ENCODE results near the gene TJAP1. TPM values are rescaled to one million over a fixed set of nuclear protein-coding genes. Genes with fewer than 3 reads are reported as not detected.
"Not testable (repeated sequence)": the region's sequence is repeated elsewhere in the genome, so short reads cannot be mapped to it uniquely, and the experiment has no call there.

TJAP1 gene
- total RNA-seq, 1 donor from 2014 or later, result 45.3 TPM

DNA sequence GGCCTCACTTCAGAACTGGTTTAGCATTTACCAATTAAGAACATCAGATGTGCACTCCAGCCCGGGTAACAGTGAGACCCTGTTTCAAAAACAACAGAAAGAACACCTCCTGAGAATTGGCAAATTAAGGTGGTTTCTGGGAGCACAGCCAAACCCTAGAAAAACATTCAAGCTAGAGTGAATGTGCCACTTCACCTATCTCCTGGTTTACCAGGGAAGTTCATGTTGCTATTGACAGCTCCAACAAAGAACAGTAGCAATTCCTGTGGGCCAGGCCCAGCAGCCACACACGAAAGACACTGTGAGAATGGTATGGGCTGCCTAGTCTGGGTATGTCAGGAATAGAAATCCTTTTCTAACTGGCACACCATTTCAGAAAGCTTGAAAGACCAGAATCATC is 44.5 kb downstream of the TJAP1 start:
- intact Hi-C loops (cut with micrococcal nuclease), result no loop called here
- Mint-ChIP-seq H3K4me1 (no peaks in the 10 kb centered on the region), H3K27me3 (no peaks in the 10 kb centered on the region), H3K27ac (no peak overlapping the region), H3K9me3 (no peaks in the 10 kb centered on the region), H3K36me3 (ENCODE audit: low read depth) (no peaks in the 10 kb centered on the region), H3K4me3 (no peak overlapping the region)
- TF ChIP-seq, protein P1, sequence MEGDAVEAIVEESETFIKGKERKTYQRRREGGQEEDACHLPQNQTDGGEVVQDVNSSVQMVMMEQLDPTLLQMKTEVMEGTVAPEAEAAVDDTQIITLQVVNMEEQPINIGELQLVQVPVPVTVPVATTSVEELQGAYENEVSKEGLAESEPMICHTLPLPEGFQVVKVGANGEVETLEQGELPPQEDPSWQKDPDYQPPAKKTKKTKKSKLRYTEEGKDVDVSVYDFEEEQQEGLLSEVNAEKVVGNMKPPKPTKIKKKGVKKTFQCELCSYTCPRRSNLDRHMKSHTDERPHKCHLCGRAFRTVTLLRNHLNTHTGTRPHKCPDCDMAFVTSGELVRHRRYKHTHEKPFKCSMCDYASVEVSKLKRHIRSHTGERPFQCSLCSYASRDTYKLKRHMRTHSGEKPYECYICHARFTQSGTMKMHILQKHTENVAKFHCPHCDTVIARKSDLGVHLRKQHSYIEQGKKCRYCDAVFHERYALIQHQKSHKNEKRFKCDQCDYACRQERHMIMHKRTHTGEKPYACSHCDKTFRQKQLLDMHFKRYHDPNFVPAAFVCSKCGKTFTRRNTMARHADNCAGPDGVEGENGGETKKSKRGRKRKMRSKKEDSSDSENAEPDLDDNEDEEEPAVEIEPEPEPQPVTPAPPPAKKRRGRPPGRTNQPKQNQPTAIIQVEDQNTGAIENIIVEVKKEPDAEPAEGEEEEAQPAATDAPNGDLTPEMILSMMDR (IDR thresholded peaks at IDR 0.05), result no peak
- ATAC-seq (ENCODE audit: low read depth) (no peak), DNase-seq (no peak)
- POLR2A ChIA-PET, result no interaction called here
- CTCF ChIA-PET, result interaction anchor here (1.0 kb wide), 1 partner anchor 15 kb away, joined by 3 read pairs; no protein-coding TSS in a partner anchor

DNA sequence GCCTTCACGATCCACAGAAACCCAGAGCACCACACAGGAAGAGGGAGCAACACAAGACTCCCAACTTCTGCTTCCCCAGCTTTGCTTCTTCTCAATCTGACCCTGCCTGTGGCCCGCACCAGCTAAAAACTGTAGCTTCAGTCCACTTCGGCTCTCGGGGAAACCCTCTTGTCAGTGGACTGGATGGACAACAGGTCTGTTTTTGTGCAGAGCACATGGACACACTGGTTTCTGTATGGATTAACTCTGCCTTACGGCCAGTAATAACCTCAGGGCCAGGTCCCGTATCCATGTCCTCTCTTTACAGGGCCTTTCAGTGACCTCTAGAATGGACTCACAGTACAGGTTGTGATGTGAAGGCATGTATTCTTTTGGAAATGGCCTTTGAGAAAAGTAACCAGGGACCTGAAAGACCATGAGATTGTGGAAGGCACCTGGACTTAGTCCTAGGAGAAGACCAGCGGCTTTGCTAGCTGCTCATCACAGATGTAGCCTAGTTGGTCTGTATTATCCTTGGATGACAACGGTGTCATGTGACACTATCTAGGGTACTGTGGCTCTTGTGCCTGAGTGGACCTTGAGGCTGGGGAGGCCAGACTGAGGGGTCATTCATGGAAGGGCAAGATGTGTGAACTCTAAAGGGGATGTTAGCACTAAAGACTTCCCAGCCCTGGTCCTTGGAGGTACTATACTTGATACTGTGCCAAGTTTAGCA is 45.3 kb downstream of the TJAP1 start:
- intact Hi-C loops (cut with micrococcal nuclease), result no loop called here
- Mint-ChIP-seq H3K4me3 (no peak overlapping the region), H3K9me3 (no peaks in the 10 kb centered on the region), H3K27ac (no peak overlapping the region), H3K36me3 (ENCODE audit: low read depth) (no peaks in the 10 kb centered on the region), H3K27me3 (no peaks in the 10 kb centered on the region), H3K4me1 (no peaks in the 10 kb centered on the region)
- ChIA-PET POLR2A (no interaction called here), CTCF (no interaction called here)
- no peak for ATAC-seq (ENCODE audit: low read depth)
- DNase-seq, result no peak
- TF ChIP-seq, protein P1 (IDR thresholded peaks at IDR 0.05), result no peak

DNA sequence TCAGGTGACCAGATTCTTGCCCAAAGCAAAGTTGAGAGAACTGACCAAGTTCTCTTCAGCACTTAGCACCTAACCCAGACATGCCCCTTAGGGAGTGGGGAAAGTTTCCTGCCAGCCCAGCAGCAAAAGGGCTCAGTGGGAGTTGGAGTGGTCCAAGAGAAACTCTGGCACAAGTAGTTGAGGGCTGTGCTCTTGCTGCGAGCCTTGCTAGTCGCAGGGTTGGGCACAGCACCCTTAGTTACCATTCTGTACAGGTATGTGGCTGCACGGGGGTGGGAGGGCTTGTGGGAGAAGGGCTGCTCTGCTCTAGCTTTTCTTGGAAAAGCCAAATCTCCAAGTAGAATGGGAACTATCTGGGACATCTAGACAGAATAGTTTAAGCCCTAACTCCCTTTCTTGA is 45.9 kb downstream of the TJAP1 start:
- Mint-ChIP-seq H3K36me3 (ENCODE audit: low read depth) (no peaks in the 10 kb centered on the region), H3K27ac (no peak overlapping the region), H3K9me3 (no peaks in the 10 kb centered on the region), H3K27me3 (no peaks in the 10 kb centered on the region), H3K4me3 (no peak overlapping the region), H3K4me1 (no peaks in the 10 kb centered on the region)
- DNase-seq, result no peak
- CTCF ChIA-PET, result no interaction called here
- intact Hi-C loops (cut with micrococcal nuclease), result no loop called here
- TF ChIP-seq, protein P1 (IDR thresholded peaks at IDR 0.05), result no peak
- no peak for ATAC-seq (ENCODE audit: low read depth)
- POLR2A ChIA-PET, result no interaction called here

DNA sequence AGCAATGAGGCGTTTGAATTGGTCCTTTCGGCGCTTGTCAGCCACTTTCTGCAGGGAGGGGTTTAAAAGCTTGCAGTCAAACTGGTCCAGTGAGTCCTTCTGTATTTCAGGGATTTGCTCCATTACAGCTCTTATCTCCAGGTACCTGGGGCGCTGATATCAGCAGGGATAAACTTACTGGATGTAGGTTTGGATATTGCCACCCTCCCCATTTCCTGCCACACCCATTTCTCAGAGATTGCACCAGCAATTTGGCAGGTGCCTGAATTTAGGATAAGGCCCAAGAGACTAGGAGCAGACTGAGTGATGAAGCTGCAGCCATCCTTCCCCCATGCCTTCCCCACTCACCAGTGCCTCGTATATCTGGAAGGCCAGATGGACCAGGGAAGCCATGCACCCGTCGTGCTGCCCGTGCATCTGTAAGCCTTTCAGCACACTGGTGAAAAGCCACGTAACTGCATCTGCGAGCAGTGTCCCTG is 47.2 kb downstream of the TJAP1 start:
- Mint-ChIP-seq H3K4me3 (no peak overlapping the region), H3K9me3 (no peaks in the 10 kb centered on the region), H3K36me3 (ENCODE audit: low read depth) (no peaks in the 10 kb centered on the region), H3K27me3 (no peaks in the 10 kb centered on the region), H3K4me1 (no peaks in the 10 kb centered on the region), H3K27ac (no peak overlapping the region)
- TF ChIP-seq, protein P1 (IDR thresholded peaks at IDR 0.05), result no peak
- ChIA-PET CTCF (no interaction called here), POLR2A (interaction anchor here (1.3 kb wide), 1 partner anchor 8 kb away, joined by 4 read pairs; the partner anchor contains the start of genes POLR1C and YIPF3)
- ATAC-seq (ENCODE audit: low read depth) (no peak), DNase-seq (no peak)
- intact Hi-C loops (cut with micrococcal nuclease), result no loop called here

DNA sequence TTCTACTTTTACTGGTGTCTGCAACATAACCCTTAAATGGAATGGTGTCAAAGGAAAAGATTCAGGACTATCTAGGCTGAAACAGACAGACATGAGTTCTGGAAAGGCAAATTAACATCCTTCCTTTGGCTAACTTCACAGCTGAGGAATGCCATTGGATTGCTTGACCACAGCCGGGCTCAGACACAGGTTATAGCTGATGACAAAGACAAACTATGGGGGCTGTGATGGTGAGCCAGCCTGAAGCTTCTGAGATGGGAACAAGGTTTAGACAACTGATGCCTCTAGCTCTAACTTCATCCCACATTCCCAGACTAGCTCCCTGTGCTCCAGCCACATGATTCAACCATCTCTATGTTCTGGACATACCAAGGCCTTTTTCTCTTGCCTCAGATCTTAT is 54.8 kb downstream of the TJAP1 start:
- ChIA-PET POLR2A (no interaction called here), CTCF (no interaction called here)
- Mint-ChIP-seq H3K36me3 (ENCODE audit: low read depth) (peaks cover 19% of the 10 kb centered on the region), H3K4me1 (no peaks in the 10 kb centered on the region), H3K4me3 (no peak overlapping the region), H3K27ac (no peak overlapping the region), H3K27me3 (no peaks in the 10 kb centered on the region), H3K9me3 (no peaks in the 10 kb centered on the region)
- TF ChIP-seq, protein P1 (IDR thresholded peaks at IDR 0.05), result no peak
- ATAC-seq (ENCODE audit: low read depth) (no peak), DNase-seq (no peak)
- intact Hi-C loops (cut with micrococcal nuclease), result no loop called here

DNA sequence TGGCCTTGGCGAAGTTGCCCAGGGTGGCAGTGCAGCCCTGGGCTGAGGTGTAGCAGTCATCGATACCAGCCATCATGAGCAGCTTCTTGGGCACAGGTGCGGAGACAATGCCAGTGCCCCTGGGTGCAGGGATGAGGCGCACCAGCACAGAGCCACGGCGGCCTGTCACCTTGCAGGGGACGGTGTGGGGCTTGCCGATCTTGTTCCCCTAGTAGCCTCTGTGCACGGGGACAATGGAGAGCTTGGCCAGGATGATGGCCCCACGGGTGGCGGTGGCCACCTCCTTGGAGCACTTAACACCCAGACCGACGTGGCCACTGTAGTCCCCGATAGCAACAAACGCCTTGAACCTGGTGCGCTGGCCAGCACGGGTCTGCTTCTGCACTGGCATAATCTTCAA is 61.6 kb downstream of the TJAP1 start:
- POLR2A ChIA-PET; intact Hi-C loops (cut with micrococcal nuclease); H3K9me3 Mint-ChIP-seq; DNase-seq; H3K4me3 Mint-ChIP-seq; H3K4me1 Mint-ChIP-seq; ATAC-seq (ENCODE audit: low read depth); H3K27me3 Mint-ChIP-seq; CTCF ChIA-PET; H3K27ac Mint-ChIP-seq: not testable (repeated sequence)
- peaks cover 44% of the 10 kb centered on the region for H3K36me3 Mint-ChIP-seq (ENCODE audit: low read depth)

DNA sequence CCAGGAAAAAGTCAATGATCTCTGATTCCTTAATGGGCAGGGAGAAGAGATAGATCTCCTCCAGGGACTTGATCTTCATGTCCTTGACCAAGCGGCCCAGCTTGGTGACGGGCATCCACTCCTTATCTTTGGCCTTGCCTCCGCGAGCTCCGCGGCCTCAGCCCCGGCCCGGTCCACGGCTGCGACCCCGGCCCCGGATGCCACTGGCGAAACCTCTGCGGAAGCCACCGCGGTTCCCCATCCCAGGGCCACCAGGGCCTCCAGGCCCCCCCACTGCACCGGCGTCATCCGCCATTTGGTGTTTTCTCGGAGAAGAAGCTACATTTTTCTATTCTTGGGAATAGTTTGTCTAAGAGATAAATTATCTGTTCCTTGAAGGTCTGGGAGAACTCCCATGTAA is 62.0 kb downstream of the TJAP1 start:
- H3K27me3 Mint-ChIP-seq; POLR2A ChIA-PET; H3K4me1 Mint-ChIP-seq; ATAC-seq (ENCODE audit: low read depth); intact Hi-C loops (cut with micrococcal nuclease); H3K27ac Mint-ChIP-seq; H3K9me3 Mint-ChIP-seq; CTCF ChIA-PET; DNase-seq; H3K4me3 Mint-ChIP-seq: not testable (repeated sequence)
- peaks cover 45% of the 10 kb centered on the region for H3K36me3 Mint-ChIP-seq (ENCODE audit: low read depth)

Measured in activated B cell treated with CpG ODN at 0.5 μM for 24 hours (primary cell).